Glomerular visceral epithelial cell (primary cell): Measurements from ENCODE around the gene NMNAT2.
"Not testable (repeated sequence)": the region's sequence is repeated elsewhere in the genome, so short reads cannot be mapped to it uniquely, and the experiment has no call there.

Experiments used
- DNase-seq: peaks from one replicate; pipeline ENCODE4 v3.0.0-alpha.2; 2016; ENCODE audit errors: extremely low spot score

The NMNAT2 gene

DNA sequence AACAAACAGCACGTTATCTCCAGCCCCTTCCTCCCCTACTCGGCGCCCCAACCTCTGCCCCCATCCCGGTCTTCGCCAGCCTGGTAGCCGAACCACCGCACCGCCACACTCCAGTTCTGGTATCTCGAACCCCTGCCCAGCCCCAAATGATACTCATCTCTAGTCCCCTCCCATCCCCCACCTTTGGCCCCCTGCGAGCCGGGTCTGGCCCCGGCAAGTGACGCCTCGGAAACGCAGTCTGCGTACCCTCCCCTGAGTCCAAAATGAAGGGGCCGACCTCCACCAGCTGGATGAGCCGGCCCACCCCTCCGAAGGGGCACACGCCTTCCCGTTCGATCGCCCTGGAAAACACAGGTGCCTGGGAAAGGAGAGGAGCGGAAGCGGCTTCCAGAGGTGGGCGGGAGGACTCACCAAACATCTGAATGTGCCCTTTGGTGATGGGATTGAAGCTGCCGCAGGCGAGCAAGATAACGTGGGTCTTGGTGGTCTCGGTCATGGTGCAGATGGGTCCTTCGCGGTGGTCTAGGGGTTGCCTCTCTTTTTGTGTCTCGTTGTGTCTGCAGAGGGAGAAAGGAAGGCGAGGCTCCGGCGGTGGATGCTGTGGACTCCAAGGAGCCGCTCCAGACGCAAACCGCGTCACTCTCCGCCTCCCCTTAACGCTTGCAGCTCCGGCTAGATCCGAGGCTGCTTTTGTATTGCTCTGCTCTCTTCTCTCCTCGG lies at the start of gene NMNAT2:
Gene NMNAT2 (minus strand): TSS at position 609 of the 720 bp plus-strand sequence. CDS start 113 bp downstream, at position 496.
- DNase-seq: no peak

DNA sequence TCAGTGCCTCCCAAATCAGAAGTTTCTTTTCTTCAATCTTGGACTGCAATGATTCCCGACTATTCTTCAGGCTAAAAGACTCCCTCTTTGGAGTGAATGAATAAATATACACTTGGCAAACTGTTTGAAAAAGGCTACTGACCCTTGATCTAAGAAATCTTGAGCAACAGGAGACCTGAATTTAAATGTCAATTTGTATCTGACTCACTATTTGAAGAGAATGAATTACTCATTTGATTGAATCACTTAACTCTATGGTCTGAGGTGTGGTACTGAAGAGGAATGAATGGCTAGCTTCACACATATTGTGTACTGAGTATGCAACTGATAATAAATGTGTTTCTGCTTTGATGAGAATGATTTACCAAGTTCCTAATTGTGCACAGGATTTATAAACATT lies 49.5 kb upstream of the NMNAT2 start:
- no peak for DNase-seq

DNA sequence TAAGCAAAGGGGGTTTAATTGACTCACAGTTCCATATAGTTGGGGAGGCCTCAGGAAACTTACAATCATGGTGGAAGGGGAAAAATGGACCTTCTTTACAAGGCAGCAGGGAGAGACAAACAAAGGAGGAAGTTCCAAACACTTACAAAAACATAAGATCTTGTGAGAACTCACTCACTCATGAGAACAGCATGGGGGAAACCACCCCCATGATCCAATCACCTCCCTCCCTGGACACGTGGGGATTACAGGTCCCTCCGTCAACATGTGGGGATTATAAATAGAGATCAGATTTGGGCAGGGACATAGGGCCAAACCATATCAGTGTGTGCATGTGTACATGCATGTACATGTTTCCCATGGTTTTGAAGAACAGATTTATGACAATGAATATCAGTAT lies 48.6 kb upstream of the NMNAT2 start:
- DNase-seq: no peak

DNA sequence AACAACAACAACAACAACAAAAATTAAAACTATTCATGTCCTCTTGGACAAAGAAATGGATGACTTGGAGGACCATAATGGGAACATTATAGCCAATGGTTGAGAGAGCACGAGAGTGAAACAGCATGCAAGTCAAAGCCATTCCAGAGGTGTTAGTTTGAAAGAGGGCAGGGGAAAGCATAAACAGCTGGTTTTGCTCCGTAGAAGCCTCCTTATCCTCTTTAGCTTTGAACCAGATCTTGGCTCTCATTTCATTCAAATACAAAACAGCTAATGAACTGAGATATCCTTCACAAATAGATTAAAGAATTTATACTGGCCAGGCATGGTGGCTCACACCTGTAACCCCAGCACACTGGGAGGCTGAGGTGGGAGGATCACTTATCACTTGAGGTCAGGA lies 45.4 kb upstream of the NMNAT2 start:
- DNase-seq: no peak

DNA sequence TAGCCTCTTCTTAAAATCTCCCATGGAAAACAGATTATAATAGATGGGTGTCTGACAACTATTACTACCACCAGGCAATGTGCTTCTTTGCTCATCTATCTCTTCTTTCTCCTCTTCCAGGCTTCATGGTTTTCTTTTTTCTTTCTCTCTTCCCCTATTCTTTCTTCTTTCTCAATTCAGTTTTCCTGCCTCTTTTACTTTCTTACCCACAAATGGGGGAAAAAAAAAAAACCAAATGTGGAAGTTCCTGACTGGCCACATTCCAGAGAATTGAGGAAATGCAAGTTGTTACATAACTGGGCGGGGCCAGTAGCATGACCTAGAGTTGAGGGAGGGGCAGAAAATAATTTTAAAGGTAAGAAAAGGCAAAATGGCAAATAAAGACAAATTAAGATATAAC lies 43.2 kb upstream of the NMNAT2 start:
- DNase-seq: no peak

DNA sequence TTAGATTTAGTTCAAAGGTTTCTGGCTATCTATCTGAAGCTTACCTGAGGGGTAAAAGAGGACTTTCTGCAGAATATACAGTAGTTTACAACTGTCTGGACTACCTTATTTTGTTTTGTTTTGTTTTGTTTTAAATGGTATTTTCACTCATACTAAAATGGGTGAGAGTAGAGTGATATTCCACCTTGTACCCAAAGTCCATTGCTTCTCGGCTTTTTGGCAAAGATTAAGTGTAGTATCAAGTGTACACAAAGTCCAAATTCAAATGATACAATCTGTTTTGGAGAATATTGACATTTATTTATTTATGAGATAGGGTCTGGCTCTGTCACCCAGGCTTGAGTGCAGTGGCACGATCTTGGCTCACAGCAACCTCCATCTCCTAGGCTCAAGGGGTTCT lies 42.4 kb upstream of the NMNAT2 start:
- no peak for DNase-seq

DNA sequence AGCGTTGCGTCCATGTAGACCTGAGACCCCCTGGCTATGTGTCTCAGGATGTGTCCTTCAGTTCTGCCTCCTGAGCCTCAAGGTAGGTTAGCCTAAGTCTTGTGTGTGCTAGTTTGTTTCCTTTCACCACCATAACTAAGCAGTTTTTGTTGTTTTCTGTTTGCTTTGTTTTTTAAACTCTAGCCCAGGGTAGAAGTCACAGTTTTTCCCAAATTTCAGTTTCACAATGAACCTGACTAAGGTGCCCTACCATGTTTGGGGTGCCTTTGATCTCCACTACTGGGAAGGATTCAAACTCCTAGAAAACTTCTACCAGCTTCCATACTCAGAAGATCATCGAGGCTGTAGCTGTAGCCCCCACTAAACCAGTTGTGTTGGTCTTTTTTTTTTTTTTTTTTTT lies 39.3 kb upstream of the NMNAT2 start:
- DNase-seq: no peak

DNA sequence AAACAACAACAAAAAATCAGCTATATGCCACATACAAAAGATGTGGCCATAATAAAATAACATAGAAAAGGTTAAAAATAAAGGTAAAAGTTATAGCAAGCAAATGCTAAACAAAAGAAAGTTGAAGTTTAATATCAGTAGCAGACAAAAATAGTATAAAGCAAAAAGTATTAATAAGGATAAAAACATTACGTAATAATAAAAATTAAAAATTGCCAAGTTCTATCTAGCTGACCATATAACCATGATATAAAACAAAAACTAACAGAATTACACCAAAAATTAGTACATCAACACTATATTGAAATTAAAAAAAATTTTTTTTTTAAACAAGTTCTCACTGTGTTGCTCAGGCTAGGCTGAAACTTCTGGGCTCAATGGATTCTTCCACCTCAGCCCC lies 38.6 kb upstream of the NMNAT2 start:
- no peak for DNase-seq

DNA sequence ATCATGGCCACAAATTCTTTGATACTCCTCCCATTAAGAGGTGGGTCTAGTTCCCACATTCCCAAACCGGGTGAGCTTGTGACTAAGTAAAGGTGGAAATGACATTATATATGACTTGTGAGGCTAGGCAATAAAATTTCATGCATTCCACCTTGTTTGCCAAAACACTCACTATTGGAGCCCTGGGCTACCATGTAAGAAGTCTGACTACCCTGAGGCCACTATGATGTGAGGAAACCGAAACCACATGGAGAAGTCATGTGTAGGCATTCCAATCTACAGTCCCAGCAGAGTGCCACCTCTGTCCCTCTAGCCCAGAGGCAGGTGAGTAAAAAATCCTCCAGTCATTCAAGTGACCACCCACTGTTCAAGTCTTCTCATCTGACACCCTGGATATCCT lies 36.2 kb upstream of the NMNAT2 start:
- no peak for DNase-seq

DNA sequence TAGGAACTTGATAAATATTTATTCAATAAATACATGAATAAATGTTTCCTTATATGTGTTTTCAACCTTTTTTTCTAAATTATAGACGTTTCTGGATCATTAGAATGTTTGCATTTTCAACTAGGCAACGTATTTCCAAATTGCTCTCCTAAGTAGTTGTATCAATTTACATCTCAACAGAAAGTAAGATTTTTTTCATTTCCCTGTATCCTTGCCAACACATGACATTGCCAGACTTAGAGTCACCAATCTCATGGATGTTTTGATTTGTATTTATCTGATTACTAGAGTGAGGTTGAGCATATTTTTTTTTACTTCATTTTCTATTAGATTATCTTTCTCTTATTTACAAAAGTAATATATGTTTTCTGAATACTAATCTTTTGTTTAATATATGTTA lies 31.9 kb upstream of the NMNAT2 start:
- no peak for DNase-seq

DNA sequence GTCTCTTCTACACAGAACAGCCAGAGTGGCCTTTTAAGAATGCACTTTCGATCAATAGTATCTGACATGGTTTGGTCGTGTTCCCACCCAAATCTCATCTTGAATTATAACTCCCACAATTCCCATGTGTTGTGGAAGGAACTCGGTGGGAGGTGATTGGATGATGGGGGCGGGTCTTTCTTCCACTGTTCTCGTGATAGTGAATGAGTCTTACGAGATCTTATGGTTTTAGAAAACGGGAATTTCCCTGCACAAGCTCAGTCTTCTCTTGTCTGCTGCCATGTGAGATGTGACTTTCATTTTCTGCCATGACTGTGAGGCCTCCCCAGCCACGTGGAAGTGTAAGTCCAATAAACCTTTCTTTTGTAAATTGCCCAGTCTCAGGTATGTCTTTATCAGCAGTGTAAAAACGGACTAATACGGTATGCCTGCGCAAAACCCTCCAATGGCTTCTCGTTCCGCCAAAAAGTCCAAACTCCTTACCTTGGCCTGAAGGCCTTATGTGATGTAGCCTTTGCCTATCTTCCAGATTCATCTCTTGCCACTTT lies 31.1 kb upstream of the NMNAT2 start:
- DNase-seq: no peak

DNA sequence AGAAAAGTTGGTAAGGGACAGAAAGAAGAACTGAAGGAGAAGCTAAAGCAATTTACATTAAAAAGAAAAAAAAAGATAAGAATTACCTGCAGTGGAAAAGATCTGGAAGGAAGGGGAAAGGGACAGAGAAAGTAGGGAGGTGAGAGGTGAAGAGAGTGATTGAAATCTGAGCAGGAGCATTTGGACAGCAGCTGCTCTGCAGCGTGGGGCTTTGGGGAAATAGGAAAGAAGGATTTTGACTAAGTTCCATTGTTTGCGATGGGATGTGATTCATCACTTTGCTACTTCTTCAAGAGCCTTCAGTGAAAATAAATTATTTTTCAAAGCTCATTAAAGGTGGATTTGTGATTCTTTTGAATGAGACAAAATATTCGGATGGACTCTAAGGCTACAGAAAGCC lies 26.1 kb upstream of the NMNAT2 start:
- no peak for DNase-seq

DNA sequence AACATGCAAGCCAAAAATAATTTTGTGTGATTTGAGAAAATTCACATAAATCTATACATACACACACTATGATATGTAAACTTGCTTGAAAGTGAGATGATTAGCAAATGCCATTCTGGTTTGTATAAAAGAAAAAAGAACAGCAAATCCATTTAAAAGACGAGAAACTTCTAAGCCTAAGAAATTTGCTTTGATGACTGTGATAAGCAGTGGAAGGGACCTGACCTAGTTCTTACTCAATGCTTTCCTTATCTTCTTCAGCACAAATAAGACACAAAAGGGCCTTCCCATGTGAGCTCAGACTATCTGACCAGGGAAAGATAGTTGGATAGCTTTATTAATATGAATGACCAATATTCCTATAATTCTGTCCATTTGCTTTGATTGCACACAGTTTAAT lies 25.3 kb upstream of the NMNAT2 start:
- DNase-seq: no peak

DNA sequence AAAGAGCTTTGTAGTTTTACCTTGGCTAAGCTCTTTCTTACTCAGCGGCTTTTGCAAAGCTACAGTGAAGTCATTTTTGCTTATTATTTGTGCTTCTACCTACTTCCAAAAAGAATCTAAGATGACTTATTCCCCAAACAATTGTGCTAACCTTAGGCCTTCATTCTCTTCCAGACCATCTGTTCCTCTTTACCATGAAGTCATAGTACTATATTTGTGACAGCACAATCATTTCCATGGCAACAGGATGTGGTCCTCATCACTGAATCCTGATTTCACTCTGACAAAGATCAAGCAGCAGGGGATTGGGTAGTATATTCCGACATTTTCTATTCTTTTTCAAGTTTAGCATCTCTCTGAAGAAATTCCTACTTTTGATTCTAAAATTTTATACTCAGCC lies 24.8 kb upstream of the NMNAT2 start:
- DNase-seq: no peak

DNA sequence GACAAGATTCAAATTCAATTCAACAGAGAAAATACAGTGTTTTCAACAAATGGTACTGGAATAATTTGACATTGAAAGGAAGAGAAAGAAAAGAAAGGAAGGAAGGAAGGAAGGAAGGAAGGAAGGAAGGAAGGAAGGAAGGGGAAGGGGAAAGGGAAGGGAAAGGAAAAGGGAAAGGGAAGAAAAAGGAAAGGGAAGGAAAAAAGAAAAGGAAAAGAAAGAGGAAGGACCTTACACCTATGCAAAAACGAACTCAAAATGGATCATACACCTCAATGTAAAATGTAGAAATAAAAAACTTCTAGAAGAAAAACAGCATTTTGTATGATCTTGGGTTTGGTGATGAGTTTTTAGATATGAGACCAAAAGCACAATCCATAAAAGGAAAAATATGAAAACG lies 19.9 kb upstream of the NMNAT2 start:
- no peak for DNase-seq

DNA sequence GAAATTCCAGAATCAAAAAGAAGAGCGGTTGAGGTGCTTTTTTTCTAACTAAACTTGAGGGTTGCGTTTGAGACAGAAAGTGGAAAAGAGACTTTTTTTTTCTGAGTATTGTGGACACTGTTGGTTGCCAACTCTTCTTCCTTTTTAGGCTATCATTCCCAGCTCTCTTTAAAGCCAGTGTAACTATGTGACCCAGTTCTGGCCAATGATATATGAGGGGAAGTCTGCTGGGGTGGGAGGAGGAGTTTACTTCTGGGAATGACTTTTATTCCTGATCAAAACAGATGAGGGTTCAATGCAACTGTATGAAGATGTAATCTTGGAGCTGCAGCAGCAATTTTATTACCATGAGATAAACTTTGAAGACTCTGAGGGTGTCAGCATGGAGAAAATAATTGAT lies 17.3 kb upstream of the NMNAT2 start:
- no peak for DNase-seq

DNA sequence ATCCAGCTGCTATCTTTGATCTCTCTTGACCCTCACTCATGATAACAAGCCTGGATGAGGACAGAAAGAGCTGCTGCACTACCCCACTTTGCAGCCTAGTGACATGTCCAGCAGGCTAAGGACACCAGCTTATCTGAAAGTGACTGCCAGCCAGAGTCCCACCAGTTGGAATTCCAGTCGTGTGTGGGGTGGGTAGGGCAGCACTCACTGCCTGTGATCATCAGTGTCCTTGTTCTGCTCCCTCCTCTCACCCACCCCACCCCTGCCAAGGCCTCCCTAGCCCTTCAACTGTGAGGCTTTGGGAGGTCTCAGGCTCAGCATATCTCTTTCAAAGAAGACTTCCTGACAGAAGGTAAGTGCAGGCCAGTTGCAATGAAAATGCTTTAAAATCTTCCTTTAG lies 15.5 kb upstream of the NMNAT2 start:
- DNase-seq: no peak

DNA sequence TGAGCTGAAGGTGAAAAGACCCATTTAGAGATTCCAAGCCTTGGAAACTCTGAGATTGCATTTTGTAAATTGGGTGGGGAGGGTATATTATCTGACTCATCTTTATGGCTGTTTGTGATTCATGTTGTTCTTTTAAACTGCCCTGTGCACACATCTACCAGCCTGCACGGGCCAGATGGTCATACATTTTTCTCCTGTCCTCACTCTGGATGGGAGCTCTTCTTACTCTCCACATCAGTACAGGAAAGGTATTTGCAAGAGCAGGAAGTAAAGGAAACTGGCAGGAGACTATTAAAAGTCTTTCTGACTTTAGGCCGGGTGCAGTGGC lies 14.3 kb upstream of the NMNAT2 start:
- no peak for DNase-seq

DNA sequence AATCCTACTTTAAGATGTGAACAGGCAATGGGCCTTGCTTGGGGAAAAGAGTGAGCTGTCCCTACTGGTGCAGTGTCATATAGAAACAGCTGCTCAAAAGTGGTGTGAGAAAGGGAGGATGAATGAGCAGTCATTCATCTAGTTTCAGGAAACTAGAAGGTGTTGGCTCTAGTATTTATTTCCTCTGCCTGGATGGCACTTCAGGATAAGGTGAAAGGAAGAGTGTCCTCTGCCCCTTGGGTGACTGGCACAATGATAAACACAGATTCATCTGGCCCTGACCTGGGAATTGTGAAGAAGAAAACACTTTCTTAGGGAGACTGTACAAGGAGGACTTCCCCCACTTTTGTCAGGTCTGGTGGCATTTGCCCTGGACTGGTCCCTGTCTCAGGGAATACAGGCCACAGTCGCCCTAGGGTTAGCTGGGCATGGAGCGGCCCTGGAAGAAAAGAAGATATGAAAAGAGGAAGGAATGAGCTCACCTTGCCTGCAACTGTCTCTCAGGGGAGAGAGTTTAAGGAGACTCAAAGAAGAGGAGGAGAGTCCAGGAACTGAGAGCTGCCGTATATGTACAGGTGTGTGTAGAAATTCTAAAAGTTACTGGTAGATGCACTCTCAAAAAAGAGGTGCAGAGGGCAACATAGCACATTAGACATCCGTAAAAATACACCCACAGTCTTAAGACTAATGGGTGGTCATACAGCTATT lies 13.8 kb upstream of the NMNAT2 start:
- no peak for DNase-seq

DNA sequence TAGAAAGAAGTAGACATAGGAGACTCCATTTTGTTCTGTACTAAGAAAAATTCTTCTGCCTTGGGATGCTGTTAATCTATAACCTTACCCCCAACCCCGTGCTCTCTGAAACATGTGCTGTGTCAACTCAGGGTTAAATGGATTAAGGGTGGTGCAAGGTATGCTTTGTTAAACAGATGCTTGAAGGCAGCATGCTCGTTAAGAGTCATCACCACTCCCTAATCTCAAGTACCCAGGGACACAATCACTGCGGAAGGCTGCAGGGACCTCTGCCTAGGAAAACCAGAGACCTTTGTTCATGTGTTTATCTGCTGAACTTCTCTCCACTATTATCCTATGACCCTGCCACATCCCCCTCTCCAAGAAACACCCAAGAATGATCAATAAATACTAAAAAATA lies 9.4 kb upstream of the NMNAT2 start:
- DNase-seq: not testable (repeated sequence)

DNA sequence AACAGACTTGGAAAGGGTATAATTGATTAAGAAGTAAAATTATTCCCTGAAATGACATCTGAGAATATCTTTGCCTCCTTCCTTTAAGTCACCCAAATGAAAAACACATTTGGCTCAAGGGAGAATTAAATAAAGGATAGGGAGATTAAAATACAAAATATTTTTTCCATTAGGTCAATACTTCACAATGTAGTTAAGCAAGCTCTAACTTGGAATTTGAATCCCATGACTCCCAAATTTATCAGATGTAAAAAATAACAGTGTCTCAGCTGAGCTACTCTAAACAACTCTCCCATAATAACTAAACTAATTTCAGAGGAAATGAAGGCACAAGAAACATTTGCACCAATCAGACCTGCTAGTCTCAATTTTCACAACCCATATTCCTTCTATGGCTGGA lies 6.5 kb upstream of the NMNAT2 start:
- DNase-seq: no peak

DNA sequence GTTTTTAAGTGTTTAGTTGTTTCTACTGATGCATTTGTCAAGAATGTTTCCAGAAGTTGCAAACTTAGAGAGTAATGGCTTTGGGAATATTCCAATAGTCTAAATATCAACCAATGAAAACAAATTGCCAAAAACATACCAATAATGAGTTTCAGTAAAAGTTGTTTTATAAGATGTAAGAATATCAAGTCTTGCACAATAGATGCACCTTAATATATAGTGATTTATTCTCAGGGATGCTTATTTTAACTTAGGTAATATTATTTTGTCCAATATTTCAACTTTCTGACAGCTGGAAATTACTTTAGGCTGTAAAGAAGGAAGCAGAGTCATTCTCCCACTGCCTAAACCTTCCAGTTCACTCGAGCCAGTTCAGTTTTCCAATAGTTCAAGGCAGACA lies 5.4 kb upstream of the NMNAT2 start:
- DNase-seq: no peak

DNA sequence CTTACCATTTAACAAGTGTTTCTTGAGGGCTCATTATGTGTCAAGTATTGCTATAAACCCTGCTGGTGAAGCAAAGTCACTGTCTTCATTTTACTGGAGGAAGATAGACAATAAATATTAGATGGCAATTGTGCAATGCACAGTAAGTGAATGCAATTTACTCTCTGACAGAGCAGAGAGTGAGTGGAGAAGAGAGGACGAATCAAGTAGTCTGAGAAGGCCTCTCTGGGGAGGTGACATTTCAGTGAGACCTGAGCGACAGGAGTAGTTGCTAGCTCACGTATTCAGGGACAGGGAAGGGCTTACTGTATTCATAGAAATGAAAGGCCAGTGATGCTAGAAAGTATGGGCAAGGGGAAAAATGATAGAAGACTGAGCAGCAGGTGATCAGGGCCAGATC lies 1.2 kb upstream of the NMNAT2 start:
- no peak for DNase-seq

DNA sequence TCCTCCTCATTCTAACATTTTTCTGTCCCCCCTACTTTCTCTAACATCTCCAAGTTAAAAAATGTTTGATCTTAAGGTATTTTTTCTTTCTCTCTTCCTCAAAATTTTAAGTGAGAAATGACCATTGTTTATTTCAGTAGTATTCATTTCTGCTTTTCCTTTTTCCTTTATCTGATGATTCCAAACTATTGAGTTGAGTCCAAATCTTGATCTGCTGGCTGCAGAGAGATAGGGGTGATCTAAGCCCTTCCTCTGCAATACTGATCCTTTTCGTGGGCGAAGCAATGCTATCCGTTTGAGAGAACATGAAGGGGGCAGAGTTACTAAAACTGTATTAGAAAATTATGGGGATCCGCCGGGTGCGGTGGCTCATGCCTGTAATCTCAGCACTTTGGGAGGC lies 516 bp upstream of the NMNAT2 start:
- no peak for DNase-seq
